Measurements from ENCODE around the gene SNCA. TPM values are rescaled to one million over a fixed set of nuclear protein-coding genes. Genes with fewer than 3 reads are reported as not detected.

SNCA gene
- total RNA-seq, 1 experiment from 2014 or later, result 36.8 TPM

GRCh38 chr4:89767924-89768323 lies 69.0 kb downstream of the SNCA start:
- H3K4me3 Mint-ChIP-seq (ENCODE audit: low read depth, unreplicated experiment), result no peak overlapping the region

GRCh38 chr4:89765966-89766365 lies 71.0 kb downstream of the SNCA start:
- Mint-ChIP-seq H3K27ac (ENCODE audit: unreplicated experiment) (no peak overlapping the region), H3K4me3 (ENCODE audit: low read depth, unreplicated experiment) (no peak overlapping the region), H3K9me3 (ENCODE audit: low read depth, unreplicated experiment) (no peaks in the 10 kb centered on the region), H3K36me3 (ENCODE audit: insufficient read depth, unreplicated experiment) (no peaks in the 10 kb centered on the region), H3K27me3 (ENCODE audit: unreplicated experiment) (no peaks in the 10 kb centered on the region), H3K4me1 (ENCODE audit: low read depth, unreplicated experiment) (no peaks in the 10 kb centered on the region)
- CTCF ChIA-PET, result no interaction called here
- no TSS peak for BruUV-seq (replicated peaks)
- no peak for DNase-seq
- intact Hi-C loops (cut with micrococcal nuclease; ENCODE audit: unreplicated experiment), result no loop called here
- TF ChIP-seq CTCF (IDR thresholded peaks at IDR 0.05; ENCODE audit: unreplicated experiment), result no peak

More at GRCh38 chr4:89767924-89768323, 69.0 kb downstream of the SNCA start:
- H3K36me3 Mint-ChIP-seq (ENCODE audit: insufficient read depth, unreplicated experiment), result no peaks in the 10 kb centered on the region
- CTCF ChIA-PET, result no interaction called here
- no peak overlapping the region for H3K27ac Mint-ChIP-seq (ENCODE audit: unreplicated experiment)
- H3K27me3 Mint-ChIP-seq (ENCODE audit: unreplicated experiment), result no peaks in the 10 kb centered on the region
- no peak for TF ChIP-seq CTCF (IDR thresholded peaks at IDR 0.05; ENCODE audit: unreplicated experiment)
- no peaks in the 10 kb centered on the region for H3K4me1 Mint-ChIP-seq (ENCODE audit: low read depth, unreplicated experiment)
- intact Hi-C loops (cut with micrococcal nuclease; ENCODE audit: unreplicated experiment), result no loop called here
- H3K9me3 Mint-ChIP-seq (ENCODE audit: low read depth, unreplicated experiment), result no peaks in the 10 kb centered on the region
- BruUV-seq (replicated peaks), result no TSS peak
- no peak for DNase-seq

- Mint-ChIP-seq H3K27ac (ENCODE audit: unreplicated experiment) (no peak overlapping the region), H3K9me3 (ENCODE audit: low read depth, unreplicated experiment) (no peaks in the 10 kb centered on the region), H3K4me3 (ENCODE audit: low read depth, unreplicated experiment) (no peak overlapping the region), H3K36me3 (ENCODE audit: insufficient read depth, unreplicated experiment) (no peaks in the 10 kb centered on the region), H3K4me1 (ENCODE audit: low read depth, unreplicated experiment) (no peaks in the 10 kb centered on the region), H3K27me3 (ENCODE audit: unreplicated experiment) (no peaks in the 10 kb centered on the region)
- no peak for TF ChIP-seq CTCF (IDR thresholded peaks at IDR 0.05; ENCODE audit: unreplicated experiment)
- CTCF ChIA-PET, result interaction anchor here (1.1 kb wide), 1 partner anchor 12 kb away, joined by 3 read pairs; no protein-coding TSS in a partner anchor
- intact Hi-C loops (cut with micrococcal nuclease; ENCODE audit: unreplicated experiment), result no loop called here
- no TSS peak for BruUV-seq (replicated peaks)
- DNase-seq, result no peak
These were observed 71.4 kb downstream of the SNCA start for GRCh38 chr4:89765528-89765927.

GRCh38 chr4:89762311-89762710 lies 74.7 kb downstream of the SNCA start:
- no peaks in the 10 kb centered on the region for H3K4me1 Mint-ChIP-seq (ENCODE audit: low read depth, unreplicated experiment)
- H3K36me3 Mint-ChIP-seq (ENCODE audit: insufficient read depth, unreplicated experiment), result no peaks in the 10 kb centered on the region
- H3K27ac Mint-ChIP-seq (ENCODE audit: unreplicated experiment), result no peak overlapping the region
- TF ChIP-seq CTCF (IDR thresholded peaks at IDR 0.05; ENCODE audit: unreplicated experiment), result no peak
- CTCF ChIA-PET, result no interaction called here
- no peak overlapping the region for H3K4me3 Mint-ChIP-seq (ENCODE audit: low read depth, unreplicated experiment)
- BruUV-seq (replicated peaks), result no TSS peak
- intact Hi-C loops (cut with micrococcal nuclease; ENCODE audit: unreplicated experiment), result no loop called here
- H3K27me3 Mint-ChIP-seq (ENCODE audit: unreplicated experiment), result no peaks in the 10 kb centered on the region
- no peaks in the 10 kb centered on the region for H3K9me3 Mint-ChIP-seq (ENCODE audit: low read depth, unreplicated experiment)
- DNase-seq, result no peak

All from Calu3 (cell line).